C1 segment of cervical spinal cord (tissue), 14 donors: ENCODE results near the gene COG5.
"Not testable (repeated sequence)": the region's sequence is repeated elsewhere in the genome, so short reads cannot be mapped to it uniquely, and the experiment has no call there.

Experiments used
- DNase-seq, 14 donors: peaks; one replicate each; lab custom pipeline; 2025; lab: John Stamatoyannopoulos, UW

COG5 gene

DNA sequence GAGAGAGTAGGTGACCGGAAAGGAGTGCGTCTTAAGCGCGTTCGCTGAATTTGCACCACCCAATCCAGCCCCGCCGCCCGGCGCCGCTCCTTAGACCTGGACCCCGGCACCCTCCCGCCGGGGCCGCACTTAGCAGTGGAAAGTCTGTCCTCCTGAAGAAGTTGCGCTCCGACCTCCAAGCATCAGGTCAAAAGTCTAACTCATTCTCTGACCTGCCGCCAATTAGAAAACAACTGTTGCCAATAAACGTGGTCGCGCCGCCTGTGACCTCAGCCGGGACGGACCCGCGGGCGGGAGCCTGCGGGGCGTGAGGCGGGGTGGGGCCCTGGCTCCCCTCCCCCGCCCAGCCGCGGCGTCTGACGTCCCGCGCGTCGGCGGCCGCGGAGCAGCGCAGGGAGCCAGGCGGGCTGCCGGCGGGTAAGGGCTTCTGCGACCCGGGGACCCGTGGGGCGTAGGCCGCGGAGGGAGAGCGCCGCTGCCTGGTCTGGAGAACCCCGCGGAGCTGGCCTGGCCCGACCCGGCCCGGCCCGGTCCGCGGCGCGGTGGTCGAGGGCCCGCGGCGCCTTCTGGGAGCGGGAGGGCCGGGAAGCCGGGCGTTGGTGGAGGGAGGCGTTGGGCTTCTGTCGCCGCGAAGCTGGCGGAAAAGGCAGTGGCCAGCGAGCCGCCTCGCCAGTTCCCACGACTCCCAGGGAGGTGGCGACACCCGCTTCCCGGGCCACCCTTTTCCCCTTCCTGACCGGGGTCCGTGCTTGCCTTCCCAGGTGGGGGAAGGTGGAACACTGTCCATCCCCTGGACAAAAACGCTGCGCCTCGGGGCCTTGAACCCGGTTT is 16.4 kb upstream of the COG5 start, which contains the start of gene BCAP29:
BCAP29 (plus strand) TSS at position 362 of the 831 bp plus-strand sequence. CDS start 527 bp downstream, outside the sequence.
- DNase-seq: peak in 13 of 14 donors; percentile 39 to 88 (median 78)

DNA sequence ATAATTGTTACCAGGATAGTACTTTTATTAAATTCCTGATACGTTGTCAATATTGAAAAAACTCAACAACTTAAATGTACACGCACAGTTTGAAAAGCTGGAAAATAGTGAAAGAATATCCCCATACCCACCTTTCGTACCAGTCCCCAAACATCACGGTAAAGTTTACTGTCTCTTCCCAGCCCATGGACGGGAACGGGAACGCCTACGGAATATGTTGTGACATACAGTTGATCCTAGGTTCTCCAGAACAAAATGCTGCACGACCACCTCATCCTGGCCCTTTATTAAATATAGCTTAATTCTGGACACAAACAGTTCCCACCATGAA is 15.8 kb upstream of the COG5 start:
- no peak for DNase-seq

DNA sequence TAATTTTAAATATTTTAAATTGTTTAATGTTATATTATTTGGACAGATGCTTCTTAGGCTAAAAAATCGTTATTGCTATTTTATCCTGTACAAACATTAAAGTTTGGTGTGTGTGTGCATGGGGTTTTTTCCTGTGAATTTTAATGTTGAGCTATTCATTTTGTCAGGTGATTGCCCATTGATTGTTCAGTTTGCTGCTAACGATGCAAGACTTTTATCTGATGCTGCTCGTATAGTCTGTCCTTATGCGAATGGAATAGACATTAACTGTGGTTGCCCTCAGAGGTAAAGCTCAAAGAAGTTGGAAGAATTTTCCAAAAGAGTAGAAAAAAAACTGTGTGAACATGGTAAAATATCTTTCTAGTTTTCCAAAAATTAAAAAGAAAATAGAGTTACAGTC is 9.8 kb upstream of the COG5 start:
- DNase-seq: no peak

GRCh38 chr7:107570298-107570697 is 6.6 kb upstream of the COG5 start:
- no peak for DNase-seq

DNA sequence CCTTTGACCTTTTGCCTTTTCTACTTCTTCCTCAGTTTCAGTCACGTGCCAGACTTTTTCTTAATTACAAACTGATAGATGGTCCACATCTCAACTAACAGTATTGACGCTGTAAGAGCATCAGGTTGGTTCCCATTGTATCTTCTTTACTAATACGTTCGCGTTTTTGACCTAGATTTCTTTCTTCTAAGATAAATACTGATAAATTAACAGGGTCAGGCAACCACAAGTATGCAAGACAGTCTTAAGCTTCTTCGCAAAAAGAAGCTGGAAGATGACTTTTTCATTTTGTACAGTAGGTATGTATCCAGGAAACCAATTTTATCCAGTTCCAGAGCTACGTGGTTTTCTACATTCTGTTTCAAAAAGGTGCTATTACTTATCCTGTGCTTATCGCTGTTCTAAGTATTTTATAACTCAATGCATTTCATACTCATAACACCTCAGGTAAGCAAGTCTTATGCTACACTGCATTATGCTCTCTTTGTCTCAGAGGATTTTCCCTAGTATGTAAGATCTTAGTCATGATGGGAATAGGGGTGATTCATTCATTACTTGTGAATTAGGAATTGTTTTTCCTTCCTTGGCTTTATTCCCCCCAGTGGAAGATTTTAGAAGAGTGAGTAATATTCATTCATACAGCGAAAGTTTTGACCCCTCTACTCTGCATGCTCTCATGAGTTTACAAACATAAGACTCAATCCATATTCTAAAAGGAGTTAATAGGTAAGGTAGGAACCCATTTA is 1.0 kb upstream of the COG5 start:
- DNase-seq: no peak

DNA sequence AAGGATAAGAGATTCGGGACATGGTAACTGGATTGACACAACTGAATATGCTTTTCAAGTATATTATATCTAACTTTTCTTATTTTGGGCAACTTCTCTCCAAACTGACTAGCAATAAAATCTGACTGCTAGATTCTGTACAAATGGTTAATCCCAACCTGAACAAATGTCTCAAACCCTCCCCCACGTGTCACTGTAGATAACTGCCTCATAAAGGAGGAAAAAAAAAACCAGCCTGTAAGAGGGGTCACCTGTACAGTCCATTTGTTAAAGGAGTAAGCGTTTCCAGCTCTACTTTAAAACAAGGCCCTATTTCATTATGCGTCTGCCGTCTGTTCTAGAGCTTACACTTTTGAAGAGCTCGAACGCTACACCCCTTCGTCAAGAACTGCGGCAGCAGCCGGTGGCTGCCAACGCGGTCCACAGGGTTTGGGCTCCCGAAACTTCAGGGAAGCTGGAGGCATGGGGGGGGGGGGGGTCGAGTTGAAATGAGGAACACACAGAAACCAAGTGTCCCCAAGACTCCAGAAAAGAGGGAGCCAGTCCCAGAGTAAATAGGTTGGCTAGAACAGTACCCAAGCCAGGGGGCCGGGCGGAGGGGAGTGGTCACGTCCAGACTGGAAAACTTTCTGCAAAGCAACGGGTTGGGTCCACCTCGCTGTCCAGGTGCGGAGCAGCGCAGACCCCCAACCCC is 492 bp downstream of the COG5 start:
- DNase-seq: peak in 1 of 14 donors; percentile 70

- no peak for DNase-seq
These were observed 2.7 kb downstream of the COG5 start for GRCh38 chr7:107560898-107561516.

GRCh38 chr7:107559864-107560263 is 3.9 kb downstream of the COG5 start:
- no peak for DNase-seq

DNA sequence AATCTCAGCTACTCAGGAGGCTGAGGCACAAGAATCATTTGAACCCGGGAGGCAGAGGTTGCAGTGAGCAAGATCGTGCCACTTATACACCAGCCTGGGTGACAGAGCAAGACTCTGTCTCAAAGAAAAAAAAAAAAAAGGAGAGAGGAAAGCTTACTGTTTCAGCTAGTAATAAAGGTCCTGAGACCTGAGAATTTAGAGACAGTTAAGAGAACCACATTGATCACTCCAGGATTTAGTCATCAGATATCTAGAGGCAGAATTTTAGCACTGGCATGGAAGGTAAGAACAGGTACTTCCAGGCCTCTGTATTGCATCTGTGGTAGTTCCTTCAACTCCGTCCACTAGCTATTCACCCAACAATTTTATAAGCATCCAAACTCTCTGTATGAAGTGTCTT is 7.8 kb downstream of the COG5 start:
- DNase-seq: no peak

GRCh38 chr7:107551936-107552335 is 11.8 kb downstream of the COG5 start:
- DNase-seq: no peak

DNA sequence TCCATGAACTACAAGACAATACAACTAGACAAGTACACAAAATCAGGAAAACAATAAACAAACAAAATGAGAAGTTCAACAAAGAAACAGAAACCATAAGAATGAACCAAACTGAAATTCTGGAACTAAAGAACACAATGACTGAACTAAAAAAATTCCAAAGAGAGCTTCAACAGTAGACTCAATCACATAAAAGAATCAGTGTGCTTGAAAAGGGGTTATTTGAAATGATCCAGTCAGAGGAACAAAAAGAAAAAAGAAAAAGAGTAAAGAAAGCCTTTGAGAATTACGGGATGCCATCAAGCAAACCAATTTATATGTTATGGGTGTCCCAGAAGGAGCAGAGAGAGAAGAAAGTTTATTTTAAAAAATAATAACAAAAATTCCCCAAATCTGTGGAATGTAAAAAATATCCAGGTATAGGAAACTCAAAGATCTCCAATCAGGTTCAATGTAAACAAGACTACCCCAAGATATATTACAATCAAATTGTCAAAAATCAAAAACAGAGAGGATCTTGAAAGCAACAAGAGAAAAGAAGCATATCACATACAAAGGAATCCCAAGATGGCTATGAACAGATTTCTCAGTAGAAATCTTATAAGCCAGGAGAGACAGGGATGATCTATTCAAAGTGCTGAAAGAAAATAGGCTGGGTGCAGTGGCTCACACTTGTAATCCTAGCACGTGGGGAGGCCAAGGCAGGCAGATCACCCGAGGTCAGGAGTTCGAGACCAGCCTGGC is 18.7 kb downstream of the COG5 start:
- DNase-seq: no peak

GRCh38 chr7:107543338-107543993 is 20.3 kb downstream of the COG5 start:
- no peak for DNase-seq

- DNase-seq: no peak
These were observed 25.7 kb downstream of the COG5 start for GRCh38 chr7:107538001-107538400.

GRCh38 chr7:107537228-107537627 is 26.5 kb downstream of the COG5 start:
- DNase-seq: not testable (repeated sequence)

DNA sequence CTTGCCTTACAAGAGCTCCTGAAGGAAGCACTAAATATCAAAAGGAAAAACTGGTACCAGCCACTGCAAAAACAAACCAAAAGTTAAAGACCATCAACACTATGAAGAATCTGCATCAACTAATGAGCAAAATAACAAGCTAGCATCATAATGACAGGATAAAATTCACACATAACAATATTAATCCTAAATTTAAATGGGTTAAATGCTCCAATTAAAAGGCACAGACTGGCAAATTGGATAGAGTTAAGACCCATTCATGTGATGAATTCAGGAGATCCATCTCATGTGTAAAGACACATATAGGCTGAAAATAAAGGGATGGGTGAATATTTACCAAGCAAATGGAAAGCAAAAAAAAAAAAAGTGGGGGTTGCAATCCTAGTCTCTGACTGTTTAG is 29.6 kb downstream of the COG5 start:
- no peak for DNase-seq

GRCh38 chr7:107530751-107531150 is 33.0 kb downstream of the COG5 start:
- DNase-seq: no peak

DNA sequence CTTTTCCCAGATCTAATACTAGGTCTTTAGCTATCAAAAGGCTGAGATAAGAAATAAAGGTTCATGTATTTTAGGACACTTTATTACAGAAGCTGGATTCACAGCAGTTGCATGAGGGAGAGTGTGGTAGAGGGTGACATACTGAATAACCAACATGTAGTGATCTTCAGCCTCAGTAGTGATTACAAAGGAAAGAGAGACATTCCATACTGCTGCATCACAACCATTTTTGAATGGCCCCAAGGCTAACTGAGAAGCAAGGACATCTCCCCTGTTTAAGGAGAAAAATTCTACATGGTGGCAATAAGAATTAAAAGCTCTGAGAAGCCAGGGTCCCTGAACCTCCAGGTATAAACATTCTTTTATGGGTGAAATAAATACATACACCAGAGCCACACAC is 35.3 kb downstream of the COG5 start:
- DNase-seq: no peak

- no peak for DNase-seq
These were observed 36.5 kb downstream of the COG5 start for GRCh38 chr7:107527196-107527595.

DNA sequence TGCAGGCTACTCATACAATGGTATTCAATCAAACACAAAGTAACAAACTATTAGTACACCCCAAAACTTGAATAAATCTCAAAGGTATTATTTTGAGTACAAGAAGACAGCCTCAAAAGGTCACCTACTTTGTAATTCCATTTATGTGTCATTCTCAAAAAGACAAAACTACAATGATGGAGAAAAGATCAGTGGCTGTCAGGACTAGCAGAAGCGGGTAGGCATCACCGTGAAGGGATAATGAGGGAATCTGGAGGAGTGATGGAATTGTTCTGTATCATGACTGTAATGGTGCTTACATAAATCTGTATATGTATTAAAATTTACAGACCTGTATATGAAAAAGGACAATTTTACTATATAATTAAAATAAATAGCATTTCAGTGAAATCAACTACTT is 37.0 kb downstream of the COG5 start:
- no peak for DNase-seq

DNA sequence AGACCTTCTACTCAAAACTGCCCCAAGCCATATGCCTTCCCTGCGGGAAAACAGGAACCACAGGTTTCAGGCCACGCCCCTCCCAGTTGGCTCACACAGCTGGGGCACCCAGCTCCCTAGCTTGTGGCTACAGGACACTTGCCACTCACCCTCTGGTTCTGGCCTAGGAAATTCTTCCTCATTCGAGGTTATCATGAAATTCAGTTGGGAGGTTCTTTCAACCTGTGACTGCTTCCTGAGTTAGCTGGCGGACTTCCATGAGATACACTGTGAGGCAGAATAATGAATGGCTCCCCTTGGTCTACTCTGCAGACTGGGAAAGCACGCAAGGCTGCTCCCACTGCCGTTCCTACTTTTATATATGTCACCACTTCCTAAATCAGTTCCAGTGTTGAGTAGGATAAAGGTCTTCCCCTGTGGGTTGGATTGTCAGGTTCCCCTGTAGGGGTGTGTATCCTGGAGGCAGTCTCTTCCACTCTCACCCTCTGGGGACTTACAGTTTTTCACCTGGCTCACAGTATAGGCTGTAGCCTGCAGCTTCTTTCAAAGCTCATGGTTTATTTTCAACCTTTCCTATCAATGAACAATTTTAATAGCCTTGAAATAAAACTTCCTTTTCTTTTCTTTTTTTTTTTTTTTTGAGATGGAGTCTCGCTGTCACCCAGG is 56.9 kb downstream of the COG5 start:
- DNase-seq: no peak
